Activated naive CD4-positive, alpha-beta T cell treated with anti-CD3 and anti-CD28 coated beads, Interleukin-2, amount 10 ng/mL, durations not matched to agents 7 days and 5 days (primary cell): Measurements from ENCODE around the gene SGPL1.

Source experiments
- CTCF ChIA-PET: fragments of 350-600 bp; sonication (Branson Sonifier 250); formaldehyde crosslinking; loops from one replicate; lab custom pipeline; 2021; ENCODE audit warnings: antibody characterized with exemption; lab: Charles Lee
- DNase-seq: peaks from one replicate; pipeline ENCODE4 v3.0.0-alpha.2; 2020
- H3K27ac Mint-ChIP-seq: one replicate; pipeline ENCODE4 v1.8.0; 2021; ENCODE audit warnings: mild to moderate bottlenecking, moderate library complexity, mixed read lengths
- H3K27me3 Mint-ChIP-seq: one replicate; pipeline ENCODE4 v1.8.0; 2021; ENCODE audit warnings: mild to moderate bottlenecking, mixed read lengths
- H3K36me3 Mint-ChIP-seq: one replicate; pipeline ENCODE4 v1.8.0; 2021; ENCODE audit warnings: mixed read lengths
- H3K4me1 Mint-ChIP-seq: one replicate; pipeline ENCODE4 v1.8.0; 2021; ENCODE audit warnings: mixed read lengths
- H3K4me3 Mint-ChIP-seq: one replicate; pipeline ENCODE4 v1.8.0; 2021; ENCODE audit warnings: mild to moderate bottlenecking, moderate library complexity, mixed read lengths
- H3K9me3 Mint-ChIP-seq: one replicate; pipeline ENCODE4 v1.8.0; 2021; ENCODE audit warnings: mixed read lengths

The SGPL1 gene

DNA sequence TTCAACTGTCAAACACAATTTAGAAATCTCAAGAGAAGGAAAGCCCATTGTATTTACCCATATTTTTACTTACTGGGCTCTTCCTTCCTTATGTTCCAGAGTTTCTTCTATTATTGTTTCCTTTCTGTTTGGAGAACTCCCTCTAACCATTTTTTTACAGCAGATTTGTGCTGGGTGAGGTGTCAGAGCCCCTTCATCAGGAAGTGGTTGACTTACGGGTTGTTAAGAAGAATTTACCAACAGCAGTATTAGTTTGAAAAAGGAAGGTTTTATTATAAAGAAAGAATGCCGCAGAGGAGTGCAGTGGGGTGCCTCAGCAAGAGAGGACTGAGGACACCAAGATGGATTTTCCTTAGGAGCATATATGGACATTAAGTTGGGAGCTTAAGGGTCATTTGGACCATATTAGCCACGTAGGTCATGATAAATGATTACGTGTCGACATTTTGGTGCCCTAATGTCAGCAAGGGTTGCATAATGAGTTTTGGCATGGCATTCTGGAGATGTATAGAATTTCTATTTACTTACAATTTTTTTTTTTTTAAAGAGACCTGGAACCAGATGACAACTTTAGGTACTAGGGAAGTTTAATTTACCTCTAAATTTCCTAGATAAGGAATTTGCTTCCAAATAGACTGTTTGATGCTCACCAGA is 24.2 kb upstream of the SGPL1 start:
- H3K9me3 Mint-ChIP-seq = no peaks in the 10 kb centered on the region
- no peak for DNase-seq
- no peak overlapping the region for H3K4me3 Mint-ChIP-seq
- no peaks in the 10 kb centered on the region for H3K36me3 Mint-ChIP-seq
- CTCF ChIA-PET = no interaction called here
- H3K4me1 Mint-ChIP-seq = no peaks in the 10 kb centered on the region
- no peak overlapping the region for H3K27ac Mint-ChIP-seq
- peaks cover 33% of the 10 kb centered on the region for H3K27me3 Mint-ChIP-seq

- no peak for DNase-seq
- no peak overlapping the region for H3K27ac Mint-ChIP-seq
- no peaks in the 10 kb centered on the region for H3K36me3 Mint-ChIP-seq
- no peaks in the 10 kb centered on the region for H3K9me3 Mint-ChIP-seq
- peaks cover 34% of the 10 kb centered on the region for H3K27me3 Mint-ChIP-seq
- H3K4me3 Mint-ChIP-seq = no peak overlapping the region
- CTCF ChIA-PET = no interaction called here
- H3K4me1 Mint-ChIP-seq = no peaks in the 10 kb centered on the region
Observed at GRCh38 chr10:70795613-70796012, 20.1 kb upstream of the SGPL1 start.

- Mint-ChIP-seq H3K4me1 (no peaks in the 10 kb centered on the region), H3K27ac (no peak overlapping the region), H3K9me3 (no peaks in the 10 kb centered on the region), H3K4me3 (no peak overlapping the region), H3K27me3 (peaks cover 20% of the 10 kb centered on the region), H3K36me3 (no peaks in the 10 kb centered on the region)
- CTCF ChIA-PET = no interaction called here
- no peak for DNase-seq
Observed at GRCh38 chr10:70797840-70798239, 17.9 kb upstream of the SGPL1 start.

DNA sequence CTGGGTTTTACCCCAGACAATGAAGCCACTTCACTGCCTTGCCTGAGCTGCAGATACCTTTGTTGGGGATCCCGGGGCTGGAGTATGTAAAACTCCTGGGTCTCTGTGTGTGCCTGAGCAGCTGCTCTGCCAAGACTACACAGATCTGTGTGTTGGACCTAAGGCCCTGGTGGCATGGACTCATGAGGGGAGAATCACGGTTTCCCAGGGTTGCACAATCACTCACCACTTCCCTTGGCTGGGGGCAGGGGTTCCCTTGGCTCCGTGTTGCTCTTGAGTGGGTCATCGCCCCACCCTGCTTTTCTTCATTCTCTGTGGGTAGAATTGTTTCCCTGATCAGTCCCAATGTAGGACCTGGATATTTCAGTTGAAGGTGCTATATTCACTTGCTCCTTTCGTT is 16.6 kb upstream of the SGPL1 start:
- CTCF ChIA-PET = no interaction called here
- H3K36me3 Mint-ChIP-seq = no peaks in the 10 kb centered on the region
- no peak overlapping the region for H3K4me3 Mint-ChIP-seq
- no peaks in the 10 kb centered on the region for H3K9me3 Mint-ChIP-seq
- no peaks in the 10 kb centered on the region for H3K4me1 Mint-ChIP-seq
- DNase-seq = no peak
- H3K27me3 Mint-ChIP-seq = peaks cover 24% of the 10 kb centered on the region
- no peak overlapping the region for H3K27ac Mint-ChIP-seq

DNA sequence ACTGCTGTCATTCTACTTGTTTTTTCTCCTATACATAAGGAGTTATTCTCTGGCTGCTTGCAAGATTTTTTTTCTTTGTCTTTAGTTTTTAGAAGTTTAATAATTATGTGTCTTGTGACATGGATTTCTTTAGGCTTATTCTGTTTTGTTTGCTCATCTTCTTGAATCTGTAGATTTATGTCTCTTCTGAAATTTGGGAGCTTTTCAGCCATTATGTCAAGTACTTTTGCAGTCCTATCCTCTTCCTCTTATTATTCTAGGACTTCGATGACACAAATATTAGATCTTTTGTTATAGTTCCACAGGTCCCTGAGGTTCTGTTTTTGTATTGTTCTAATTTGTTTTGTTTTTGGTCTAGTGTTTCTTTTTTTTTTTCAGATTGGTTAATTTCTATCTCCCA is 13.9 kb upstream of the SGPL1 start:
- no peaks in the 10 kb centered on the region for H3K36me3 Mint-ChIP-seq
- H3K4me1 Mint-ChIP-seq = no peaks in the 10 kb centered on the region
- CTCF ChIA-PET = no interaction called here
- no peak for DNase-seq
- peaks cover 27% of the 10 kb centered on the region for H3K27me3 Mint-ChIP-seq
- no peaks in the 10 kb centered on the region for H3K9me3 Mint-ChIP-seq
- no peak overlapping the region for H3K27ac Mint-ChIP-seq
- no peak overlapping the region for H3K4me3 Mint-ChIP-seq

DNA sequence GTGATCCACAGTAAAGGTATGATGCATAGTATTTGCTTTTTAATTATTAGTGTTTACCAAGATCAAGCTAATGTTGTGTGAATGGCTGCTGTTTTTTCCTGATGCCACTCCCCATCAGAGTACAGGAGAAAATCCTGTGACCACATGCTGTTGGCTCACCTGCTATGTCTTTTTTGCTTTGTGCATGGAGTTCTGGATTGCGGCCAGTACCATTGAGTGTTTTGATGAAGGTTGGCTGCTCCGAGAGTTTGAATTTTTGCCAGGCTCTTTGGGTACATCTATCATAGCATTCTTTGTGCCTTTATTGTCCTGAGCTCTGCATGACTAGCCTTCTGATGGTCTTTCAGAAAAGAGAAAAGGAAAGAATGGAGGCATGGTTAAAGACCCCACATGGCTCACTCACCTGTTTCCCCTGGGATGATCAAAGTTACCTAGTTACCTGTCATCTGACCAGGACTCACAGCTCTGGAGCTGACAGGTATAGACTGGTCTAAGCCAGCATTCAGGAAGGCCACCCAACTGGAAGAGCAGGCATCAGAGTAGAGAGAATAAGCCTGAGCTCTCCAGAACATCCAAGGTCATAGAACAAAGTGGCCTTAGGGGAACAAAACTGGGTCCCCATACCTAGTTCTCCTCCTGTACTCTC is 11.8 kb upstream of the SGPL1 start:
- no peak for DNase-seq
- H3K4me3 Mint-ChIP-seq = no peak overlapping the region
- no peaks in the 10 kb centered on the region for H3K4me1 Mint-ChIP-seq
- H3K27me3 Mint-ChIP-seq = peaks cover 18% of the 10 kb centered on the region
- CTCF ChIA-PET = no interaction called here
- H3K36me3 Mint-ChIP-seq = no peaks in the 10 kb centered on the region
- no peaks in the 10 kb centered on the region for H3K9me3 Mint-ChIP-seq
- H3K27ac Mint-ChIP-seq = no peak overlapping the region

- no peaks in the 10 kb centered on the region for H3K36me3 Mint-ChIP-seq
Observed at GRCh38 chr10:70804421-70804808, 11.3 kb upstream of the SGPL1 start.

DNA sequence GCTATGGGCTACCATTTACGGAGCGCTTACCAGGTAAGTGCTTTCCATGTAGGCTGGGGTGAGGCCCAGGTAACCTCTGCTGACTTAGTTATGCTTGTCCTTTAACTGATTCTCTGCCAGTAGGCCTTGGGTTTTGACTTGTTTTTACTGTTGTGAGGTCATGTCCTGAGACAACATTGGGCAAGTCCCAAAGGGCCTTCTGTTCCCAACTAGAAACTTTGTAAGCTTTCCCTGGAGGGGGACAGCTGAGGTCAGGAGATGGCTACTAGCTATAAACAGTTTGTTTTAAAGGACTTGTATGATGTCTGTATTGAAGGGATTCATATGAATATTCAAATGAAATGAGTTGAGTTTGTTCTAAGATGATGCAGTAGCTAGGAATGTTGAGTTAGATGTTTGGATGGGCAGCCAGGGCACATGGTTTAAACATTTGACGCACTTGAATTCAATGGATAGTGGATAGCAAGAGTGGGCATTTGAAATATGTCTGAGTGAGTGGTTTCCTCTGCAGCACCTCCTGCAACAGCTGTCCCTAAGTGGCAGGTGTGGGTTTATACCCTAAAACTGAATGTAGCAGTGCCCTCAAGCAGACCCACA is 10.0 kb upstream of the SGPL1 start:
- CTCF ChIA-PET = no interaction called here
- no peaks in the 10 kb centered on the region for H3K4me1 Mint-ChIP-seq
- no peak overlapping the region for H3K27ac Mint-ChIP-seq
- no peak overlapping the region for H3K4me3 Mint-ChIP-seq
- no peak for DNase-seq
- peaks cover 7% of the 10 kb centered on the region for H3K27me3 Mint-ChIP-seq
- no peaks in the 10 kb centered on the region for H3K36me3 Mint-ChIP-seq
- no peaks in the 10 kb centered on the region for H3K9me3 Mint-ChIP-seq

More at GRCh38 chr10:70804421-70804808, 11.3 kb upstream of the SGPL1 start:
- Mint-ChIP-seq H3K27ac (no peak overlapping the region), H3K4me1 (no peaks in the 10 kb centered on the region), H3K4me3 (no peak overlapping the region), H3K9me3 (no peaks in the 10 kb centered on the region), H3K27me3 (peaks cover 16% of the 10 kb centered on the region)
- CTCF ChIA-PET = no interaction called here
- DNase-seq = no peak

DNA sequence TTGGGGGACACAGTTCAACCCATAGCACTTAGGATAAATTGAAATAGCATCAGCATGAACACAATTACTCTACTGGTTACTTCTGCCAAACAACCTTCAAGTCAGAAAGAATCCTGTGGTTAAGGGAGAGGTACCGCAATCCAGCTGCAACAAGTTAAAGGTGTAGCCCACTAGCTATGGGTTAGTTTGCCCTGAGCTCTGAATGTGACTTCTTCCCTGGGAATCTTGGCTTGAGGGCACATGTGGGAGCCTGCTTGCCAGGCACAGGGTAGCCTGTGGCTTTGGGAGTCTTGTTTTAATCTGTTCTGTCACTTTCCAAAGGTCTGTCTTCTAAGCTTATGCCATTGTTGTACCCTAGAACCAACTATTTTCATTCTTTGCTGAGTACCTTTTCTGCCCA is 8.9 kb upstream of the SGPL1 start:
- Mint-ChIP-seq H3K4me3 (no peak overlapping the region), H3K27me3 (peaks cover 7% of the 10 kb centered on the region), H3K4me1 (no peaks in the 10 kb centered on the region), H3K27ac (no peak overlapping the region), H3K9me3 (no peaks in the 10 kb centered on the region), H3K36me3 (no peaks in the 10 kb centered on the region)
- DNase-seq = no peak
- CTCF ChIA-PET = no interaction called here

DNA sequence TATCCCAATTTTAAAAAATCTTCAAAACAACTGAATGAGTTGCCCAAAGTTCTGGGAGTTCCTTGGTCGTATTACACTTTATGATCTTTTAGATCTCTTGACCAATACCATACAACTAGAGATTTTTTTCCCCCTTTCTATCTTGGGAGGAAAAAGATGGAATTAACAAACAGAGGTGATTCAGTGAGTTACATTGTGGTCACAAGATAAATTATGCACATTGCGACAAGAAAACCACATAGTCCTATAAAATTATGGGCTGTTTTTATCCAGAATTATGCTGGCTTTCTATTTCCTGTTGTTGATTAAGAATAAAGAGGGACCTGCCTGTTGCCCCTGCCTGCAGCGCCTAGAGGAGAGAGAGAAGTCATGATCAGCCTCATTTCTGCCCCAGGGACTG is 8.2 kb upstream of the SGPL1 start:
- peaks cover 13% of the 10 kb centered on the region for H3K27me3 Mint-ChIP-seq

GRCh38 chr10:70809011-70809611 is 6.6 kb upstream of the SGPL1 start:
- Mint-ChIP-seq H3K4me1 (peaks cover 1% of the 10 kb centered on the region), H3K4me3 (no peak overlapping the region), H3K9me3 (no peaks in the 10 kb centered on the region), H3K27ac (no peak overlapping the region), H3K36me3 (no peaks in the 10 kb centered on the region), H3K27me3 (peaks cover 13% of the 10 kb centered on the region)
- no peak for DNase-seq
- CTCF ChIA-PET = no interaction called here

More for the DNA sequence above, 8.2 kb upstream of the SGPL1 start:
- Mint-ChIP-seq H3K27ac (no peak overlapping the region), H3K9me3 (no peaks in the 10 kb centered on the region), H3K36me3 (no peaks in the 10 kb centered on the region), H3K4me3 (no peak overlapping the region), H3K4me1 (no peaks in the 10 kb centered on the region)
- DNase-seq = no peak
- CTCF ChIA-PET = no interaction called here

GRCh38 chr10:70809726-70810125 is 6.0 kb upstream of the SGPL1 start:
- peaks cover 13% of the 10 kb centered on the region for H3K27me3 Mint-ChIP-seq
- peaks cover 4% of the 10 kb centered on the region for H3K4me1 Mint-ChIP-seq
- CTCF ChIA-PET = no interaction called here
- no peaks in the 10 kb centered on the region for H3K9me3 Mint-ChIP-seq
- DNase-seq = no peak
- H3K36me3 Mint-ChIP-seq = no peaks in the 10 kb centered on the region
- H3K27ac Mint-ChIP-seq = no peak overlapping the region
- no peak overlapping the region for H3K4me3 Mint-ChIP-seq

DNA sequence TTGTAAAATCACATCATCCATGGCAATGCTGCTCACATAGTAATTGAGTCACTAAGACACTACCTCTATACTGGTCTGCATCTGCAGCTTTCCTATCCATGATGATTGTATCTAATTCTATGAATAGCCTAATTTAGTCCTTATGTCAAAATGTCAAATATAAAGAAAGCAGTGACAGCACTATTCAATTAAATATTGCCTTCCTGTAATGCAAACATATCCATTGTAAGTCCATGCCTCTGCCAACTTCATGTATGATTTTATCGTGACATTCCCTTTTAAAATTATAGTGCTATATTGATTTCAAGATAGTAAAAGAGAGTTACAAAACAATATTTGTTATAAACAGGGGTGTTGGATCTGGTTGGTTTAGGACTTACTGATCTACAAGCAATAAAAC is 4.8 kb upstream of the SGPL1 start:
- no peaks in the 10 kb centered on the region for H3K36me3 Mint-ChIP-seq
- peaks cover 10% of the 10 kb centered on the region for H3K27me3 Mint-ChIP-seq
- no peak overlapping the region for H3K4me3 Mint-ChIP-seq
- no peak overlapping the region for H3K27ac Mint-ChIP-seq
- H3K4me1 Mint-ChIP-seq = peaks cover 10% of the 10 kb centered on the region
- no peaks in the 10 kb centered on the region for H3K9me3 Mint-ChIP-seq
- CTCF ChIA-PET = no interaction called here
- DNase-seq = no peak

DNA sequence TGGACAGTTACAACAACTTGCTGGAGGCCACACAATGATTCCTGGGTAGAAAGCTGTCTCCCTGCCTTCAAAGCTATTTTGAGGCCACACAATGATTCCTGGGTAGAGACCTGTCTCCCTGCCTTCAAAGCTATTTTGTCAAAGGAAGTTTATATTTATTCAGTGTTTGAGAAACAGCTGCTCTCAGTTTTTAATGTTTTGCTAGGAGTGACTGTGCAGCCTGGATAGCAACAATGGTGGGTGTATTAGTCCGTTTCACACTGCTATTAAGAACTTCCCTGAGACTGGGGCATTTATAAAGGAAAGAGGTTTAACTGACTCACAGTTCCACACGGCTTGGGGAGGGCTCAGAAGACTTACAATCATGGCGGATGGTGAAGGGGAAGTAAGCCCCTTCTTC is 3.9 kb upstream of the SGPL1 start:
- no peaks in the 10 kb centered on the region for H3K36me3 Mint-ChIP-seq
- H3K4me3 Mint-ChIP-seq = no peak overlapping the region
- no peak for DNase-seq
- no peak overlapping the region for H3K27ac Mint-ChIP-seq
- H3K9me3 Mint-ChIP-seq = no peaks in the 10 kb centered on the region
- H3K4me1 Mint-ChIP-seq = peaks cover 16% of the 10 kb centered on the region
- peaks cover 10% of the 10 kb centered on the region for H3K27me3 Mint-ChIP-seq
- CTCF ChIA-PET = no interaction called here

GRCh38 chr10:70812814-70813213 is 2.9 kb upstream of the SGPL1 start:
- H3K9me3 Mint-ChIP-seq = no peaks in the 10 kb centered on the region
- H3K27ac Mint-ChIP-seq = no peak overlapping the region
- H3K36me3 Mint-ChIP-seq = peaks cover 4% of the 10 kb centered on the region
- no peak overlapping the region for H3K4me3 Mint-ChIP-seq
- peaks cover 10% of the 10 kb centered on the region for H3K27me3 Mint-ChIP-seq
- CTCF ChIA-PET = no interaction called here
- no peak for DNase-seq
- H3K4me1 Mint-ChIP-seq = peaks cover 21% of the 10 kb centered on the region
